Right lobe of liver (tissue), 6 donors: Measurements from ENCODE around the gene CTAGE1. TPM values are rescaled to one million over a fixed set of nuclear protein-coding genes. Genes with fewer than 3 reads are reported as not detected.

Experiments used
- ATAC-seq, 4 donors: fragments of 200-7000 bp; cut with Tn5 transposase; one replicate each; pipeline ENCODE4 v1.9.1; 2020; ENCODE audit warnings: mild to moderate bottlenecking in 4 of 4, moderate library complexity in 4 of 4
- DNase-seq, 3 donors: peaks; one replicate each; pipeline ENCODE4 v3.0.0-alpha.2; 2020
- H3K27ac ChIP-seq, 3 donors: fragments of 200-600 bp; one replicate each; pipeline ENCODE4 v1.8.0; 2022
- H3K27me3 ChIP-seq, 2 donors: fragments of 200-600 bp; one replicate each; pipeline ENCODE4 v1.8.0; 2022
- H3K36me3 ChIP-seq, 4 donors: fragments of 200-600 bp; sonication (generic) in 1 of 4; one replicate each; pipeline versions ENCODE4 v1.5.1 to v1.8.0; 2017 to 2022; ENCODE audit warnings: control low read depth in 1 of 4
- H3K4me1 ChIP-seq, 4 donors: fragments of 200-600 bp; sonication (generic) in 1 of 4; one replicate each; pipeline versions ENCODE4 v1.5.1 to v1.8.0; 2017 to 2022; ENCODE audit warnings: control low read depth in 1 of 4
- H3K4me3 ChIP-seq, 3 donors: fragments of 200-600 bp; one replicate each; pipeline ENCODE4 v1.8.0; 2022
- H3K9me3 ChIP-seq, 4 donors: fragments of 200-600 bp; sonication (generic) in 1 of 4; one replicate each; pipeline versions ENCODE4 v1.5.1 to v1.8.0; 2017 to 2022; ENCODE audit warnings: control low read depth in 1 of 4
- CTCF ChIP-seq, 4 donors: fragments of 200-600 bp in 3 of 4; fragments of 450-650 bp in 1 of 4; IDR thresholded peaks; one replicate each; pipeline versions ENCODE4 v1.5.1 to v1.8.0; 2016 to 2022; ENCODE audit warnings: antibody characterized with exemption in 4 of 4, mild to moderate bottlenecking in 2 of 4
- POLR2A ChIP-seq: fragments of 450-650 bp; IDR thresholded peaks from one replicate; pipeline ENCODE4 v1.6.1; 2017; ENCODE audit warnings: antibody characterized with exemption, mild to moderate bottlenecking
- WGBS: methylation state at CpG from one replicate; pipeline ENCODE4 v1.1.6; 2018; ENCODE audit warnings: low coverage, low lambda C conversion rate; ENCODE audit not compliant: insufficient coverage; ENCODE audit errors: missing lambda C conversion rate; 5-methylcytosine and 5-hydroxymethylcytosine counted together
- intact Hi-C, 2 donors: fragments of 100-400 bp; cut with DNase I; formaldehyde crosslinking; loops; one replicate each; pipeline versions ENCODE4 v1.11.2 to v1.14.1; 2022
- total RNA-seq, 6 experiments: library from RNA; depleted of rRNA in 2 of 6; stranded (reverse); fragments of >200 nt in 2 of 6; fragmentation: NEBNext Ultra II Directional in 3 of 6; extraction: Animal tissue kit (Norgen Biotek cat#: 25700) in 3 of 6; gene quantifications; one replicate each; pipeline versions ENCODE4 v1.1.0 to v1.2.4, GENCODE V29; 2016 to 2023
- donor health status: DM: no; HTN: yes; CAD: no.
- donor health status: DM: no; HTN: no; CAD: no.
- donor health status: DM: no; HTN: no; CAD: no.
- donor health status: DM: no; HTN: yes; CAD: no.
- donor health status: DM: no; HTN: yes; CAD: no.

Gene CTAGE1
- total RNA-seq, 6 experiments from 2014 or later, result not detected

GRCh38 chr18:22424565-22424963 lies 6.8 kb upstream of the CTAGE1 start:
- H3K4me3 ChIP-seq, result no peak overlapping the region
- intact Hi-C loops, result loop anchor here (10.0 kb wide), 2 partner anchors 80 to 130 kb away; no protein-coding TSS in a partner anchor
- no peak for TF ChIP-seq POLR2A
- TF ChIP-seq CTCF (IDR thresholded peaks at IDR 0.05), result no peak
- peak; percentile 51 to 78 (median 63) for ATAC-seq
- 42% methylated on average over 5 of the region's 5 CpGs for WGBS
- H3K4me1 ChIP-seq, result peaks cover 0 to 51% (median 19%) of the 10 kb centered on the region in 4 donors
- peak; percentile 54 to 88 (median 82) for DNase-seq
- no peaks in the 10 kb centered on the region for H3K9me3 ChIP-seq
- H3K36me3 ChIP-seq, result no peaks in the 10 kb centered on the region
- peak overlapping the region; percentile 55 to 88 (median 63) for H3K27ac ChIP-seq
- no peaks in the 10 kb centered on the region for H3K27me3 ChIP-seq

DNA sequence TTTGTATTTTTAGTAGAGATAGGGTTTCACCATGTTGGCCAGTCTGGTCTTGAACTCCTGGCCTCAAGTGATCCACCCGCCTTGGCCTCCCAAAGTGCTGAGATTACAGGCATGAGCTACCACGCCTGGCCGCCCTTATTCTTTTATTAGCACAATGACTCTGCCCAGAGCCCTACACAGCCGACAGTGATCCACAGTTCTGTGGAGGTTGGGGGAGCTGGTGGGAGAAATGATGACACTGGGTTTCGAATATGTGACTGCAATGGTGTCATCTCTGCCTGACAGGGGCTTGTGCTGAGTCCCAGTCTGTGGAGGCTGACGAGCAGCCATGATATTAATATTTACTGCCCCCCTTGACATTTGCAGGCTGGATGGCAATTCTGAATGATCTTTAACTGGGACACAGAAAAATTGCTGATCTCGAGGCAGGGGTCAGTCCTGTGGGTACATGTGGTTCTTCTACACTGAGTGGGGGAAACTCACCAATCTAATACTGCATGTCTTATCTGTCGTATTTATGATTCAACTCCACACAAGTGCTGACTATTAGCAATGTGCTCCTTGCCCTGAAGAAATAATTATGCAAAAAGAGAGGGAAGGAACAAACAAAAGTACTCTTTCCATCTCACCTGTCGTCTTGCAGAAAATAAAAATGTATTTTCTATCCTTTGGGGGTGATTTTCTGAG lies 6.3 kb upstream of the CTAGE1 start:
- Histone ChIP-seq H3K9me3 (no peaks in the 10 kb centered on the region), H3K4me1 (peaks cover 0 to 45% (median 16%) of the 10 kb centered on the region in 4 donors), H3K4me3 (no peak overlapping the region), H3K27me3 (no peaks in the 10 kb centered on the region), H3K36me3 (no peaks in the 10 kb centered on the region), H3K27ac (peak overlapping the region; percentile 55 to 88 (median 63))
- ATAC-seq (no peak), DNase-seq (no peak)
- intact Hi-C loops, result loop anchor here (10.0 kb wide), 2 partner anchors 79 to 131 kb away; no protein-coding TSS in a partner anchor
- TF ChIP-seq POLR2A (no peak), CTCF (IDR thresholded peaks at IDR 0.05) (no peak)
- 48% methylated on average over 9 of the region's 9 CpGs for WGBS

GRCh38 chr18:22422909-22423548 lies 5.3 kb upstream of the CTAGE1 start:
- DNase-seq (peak; percentile 74 to 88 (median 87)), ATAC-seq (peak; percentile 78 to 87 (median 81))
- TF ChIP-seq CTCF (IDR thresholded peaks at IDR 0.05) (peak in 1 of 4 donors; percentile 9), POLR2A (no peak)
- no peaks in the 10 kb centered on the region for H3K36me3 ChIP-seq
- no peaks in the 10 kb centered on the region for H3K9me3 ChIP-seq
- H3K4me1 ChIP-seq, result peaks cover 0 to 42% (median 13%) of the 10 kb centered on the region in 4 donors
- no peak overlapping the region for H3K4me3 ChIP-seq
- WGBS, result 31% methylated on average over 9 of the region's 9 CpGs
- intact Hi-C loops, result loop anchor here (10.0 kb wide), 2 partner anchors 78 to 132 kb away; no protein-coding TSS in a partner anchor
- H3K27ac ChIP-seq, result peak overlapping the region; percentile 55 to 88 (median 63)
- no peaks in the 10 kb centered on the region for H3K27me3 ChIP-seq

GRCh38 chr18:22420652-22421051 lies 2.9 kb upstream of the CTAGE1 start:
- DNase-seq (no peak), ATAC-seq (no peak)
- WGBS, result 92% methylated on average over 2 of the region's 2 CpGs
- peaks cover 0 to 29% (median 13%) of the 10 kb centered on the region in 4 donors for H3K4me1 ChIP-seq
- TF ChIP-seq POLR2A, result no peak
- TF ChIP-seq CTCF (IDR thresholded peaks at IDR 0.05), result no peak
- no peaks in the 10 kb centered on the region for H3K36me3 ChIP-seq
- no peaks in the 10 kb centered on the region for H3K9me3 ChIP-seq
- H3K4me3 ChIP-seq, result no peak overlapping the region
- intact Hi-C loops, result loop anchor here (10.0 kb wide), 2 partner anchors 76 to 134 kb away; no protein-coding TSS in a partner anchor
- no peak overlapping the region for H3K27ac ChIP-seq
- H3K27me3 ChIP-seq, result no peaks in the 10 kb centered on the region
